ENCODE results near the gene AJM1. TPM values are rescaled to one million over a fixed set of nuclear protein-coding genes. Genes with fewer than 3 reads are reported as not detected.

Gene AJM1
- total and polyA plus RNA-seq, 2 donors (not counting 1 experiment from before 2014, with no cell fraction given), result 1.7 to 2.9 TPM

- Histone ChIP-seq H4K20me1 (ENCODE audit: control insufficient read depth, insufficient read depth, low read length, poor library complexity, severe bottlenecking) (peaks cover 16% of the 10 kb centered on the region), H3K9me3 (ENCODE audit: control extremely low read depth in 1 of 3, control insufficient read depth in 2 of 3, insufficient read depth in 1 of 3, low read length in 2 of 3) (no peaks in the 10 kb centered on the region), H3K4me3 (ENCODE audit: control extremely low read depth in 1 of 5, extremely low read depth in 1 of 5, insufficient read depth in 1 of 5, low read depth in 2 of 5, low read length in 4 of 5) (no peak overlapping the region), H3K27ac (ENCODE audit: low read length in 2 of 2) (no peak overlapping the region), H3K4me1 (ENCODE audit: control insufficient read depth in 2 of 2, insufficient read depth in 2 of 2, low read length in 2 of 2) (peaks cover 29 to 40% of the 10 kb centered on the region in 2 donors), H3K4me2 (replicated peaks; ENCODE audit: low read depth, low read length, poor library complexity, severe bottlenecking) (no peak overlapping the region), H3K36me3 (replicated peaks in 1 of 2; ENCODE audit: control extremely low read depth in 1 of 2, control insufficient read depth in 1 of 2, extremely low read depth in 1 of 2, insufficient read depth in 2 of 2, low read length in 1 of 2) (no peaks in the 10 kb centered on the region), H2AFZ (ENCODE audit: insufficient read depth, low read depth, low read length, poor library complexity, severe bottlenecking) (no peak overlapping the region), H3K9ac (ENCODE audit: low read length) (no peak overlapping the region), H3K27me3 (replicated peaks in 1 of 4; ENCODE audit: control extremely low read depth in 1 of 4, control insufficient read depth in 3 of 4, insufficient read depth in 4 of 4, low read length in 3 of 4) (peaks cover 0 to 7% (median 2%) of the 10 kb centered on the region in 4 experiments), H3K79me2 (ENCODE audit: control insufficient read depth, insufficient read depth, low read length) (peaks cover 21% of the 10 kb centered on the region)
- 97% methylated on average over 20 of the region's 20 CpGs for WGBS (ENCODE audit: insufficient coverage)
- H3K27ac Mint-ChIP-seq, result no peak overlapping the region
- TF ChIP-seq EZH2 (IDR thresholded peaks at IDR 0.05; ENCODE audit: borderline replicate concordance, insufficient read depth, low read depth, low read length, poor library complexity, severe bottlenecking) (no peak), CTCF (IDR thresholded peaks at IDR 0.05) (no peak)
- DNase-seq (no peak), ATAC-seq (ENCODE audit: low read depth) (no peak)
- H3K4me1 Mint-ChIP-seq, result peaks cover 40% of the 10 kb centered on the region
- no peaks in the 10 kb centered on the region for H3K27me3 Mint-ChIP-seq
- ChIA-PET POLR2A (no interaction called here), CTCF (interaction anchor here (1.3 kb wide), 1 partner anchor 12 kb away, joined by 8 read pairs; no protein-coding TSS in a partner anchor)
- intact Hi-C loops (cut with micrococcal nuclease), result no loop called here
- no peak overlapping the region for H3K4me3 Mint-ChIP-seq
- H3K9me3 Mint-ChIP-seq (ENCODE audit: insufficient read depth), result no peaks in the 10 kb centered on the region
Measured at GRCh38 chr9:136804509-136805206, 37.6 kb upstream of the AJM1 start.

GRCh38 chr9:136805207-136805740, 37.0 kb upstream of the AJM1 start:
- WGBS (ENCODE audit: insufficient coverage), result 87% methylated on average over 12 of the region's 12 CpGs
- Histone ChIP-seq H3K27me3 (replicated peaks in 1 of 4; ENCODE audit: control extremely low read depth in 1 of 4, control insufficient read depth in 3 of 4, insufficient read depth in 4 of 4, low read length in 3 of 4) (peaks cover 0 to 7% (median 2%) of the 10 kb centered on the region in 4 experiments), H2AFZ (ENCODE audit: insufficient read depth, low read depth, low read length, poor library complexity, severe bottlenecking) (no peak overlapping the region), H3K9me3 (ENCODE audit: control extremely low read depth in 1 of 3, control insufficient read depth in 2 of 3, insufficient read depth in 1 of 3, low read length in 2 of 3) (no peaks in the 10 kb centered on the region), H3K4me1 (ENCODE audit: control insufficient read depth in 2 of 2, insufficient read depth in 2 of 2, low read length in 2 of 2) (peaks cover 27 to 35% of the 10 kb centered on the region in 2 donors), H3K4me3 (ENCODE audit: control extremely low read depth in 1 of 5, extremely low read depth in 1 of 5, insufficient read depth in 1 of 5, low read depth in 2 of 5, low read length in 4 of 5) (no peak overlapping the region), H3K9ac (ENCODE audit: low read length) (no peak overlapping the region), H4K20me1 (ENCODE audit: control insufficient read depth, insufficient read depth, low read length, poor library complexity, severe bottlenecking) (peaks cover 22% of the 10 kb centered on the region), H3K79me2 (ENCODE audit: control insufficient read depth, insufficient read depth, low read length) (peaks cover 28% of the 10 kb centered on the region), H3K27ac (ENCODE audit: low read length in 2 of 2) (no peak overlapping the region), H3K4me2 (replicated peaks; ENCODE audit: low read depth, low read length, poor library complexity, severe bottlenecking) (no peak overlapping the region), H3K36me3 (replicated peaks in 1 of 2; ENCODE audit: control extremely low read depth in 1 of 2, control insufficient read depth in 1 of 2, extremely low read depth in 1 of 2, insufficient read depth in 2 of 2, low read length in 1 of 2) (peaks cover 0 to 2% of the 10 kb centered on the region in 2 experiments)
- CTCF ChIA-PET, result interaction anchor here (1.1 to 3.3 kb wide), 6 partner anchors 12 to 224 kb away, joined by 3 to 15 read pairs (median 5); partner anchors contain the start of gene AJM1
- no peak for TF ChIP-seq CTCF (IDR thresholded peaks at IDR 0.05)
- peak overlapping the region; percentile 57 for H3K4me3 Mint-ChIP-seq
- DNase-seq (no peak), ATAC-seq (ENCODE audit: low read depth) (no peak)
- intact Hi-C loops (cut with micrococcal nuclease), result no loop called here
- H3K4me1 Mint-ChIP-seq, result peaks cover 42% of the 10 kb centered on the region
- no peaks in the 10 kb centered on the region for H3K27me3 Mint-ChIP-seq
- peak overlapping the region; percentile 26 for H3K27ac Mint-ChIP-seq
- POLR2A ChIA-PET, result interaction anchor here (0.6 kb wide), 1 partner anchor 88 kb away, joined by 3 read pairs; no protein-coding TSS in a partner anchor
- H3K9me3 Mint-ChIP-seq (ENCODE audit: insufficient read depth), result no peaks in the 10 kb centered on the region
